GM12892 (cell line): ENCODE data around the gene C2CD2L.

Source experiments
- POLR2AphosphoS5 ChIP-seq: IDR thresholded peaks from 2 replicates; pipeline ENCODE4 v1.6.1; 2011; ENCODE audit warnings: low read depth, low read length, control low read depth
- TAF1 ChIP-seq: IDR thresholded peaks from 2 replicates; pipeline ENCODE4 v1.6.1; 2011; ENCODE audit warnings: low read depth, mild to moderate bottlenecking, control low read depth, low read length, borderline replicate concordance

DNA sequence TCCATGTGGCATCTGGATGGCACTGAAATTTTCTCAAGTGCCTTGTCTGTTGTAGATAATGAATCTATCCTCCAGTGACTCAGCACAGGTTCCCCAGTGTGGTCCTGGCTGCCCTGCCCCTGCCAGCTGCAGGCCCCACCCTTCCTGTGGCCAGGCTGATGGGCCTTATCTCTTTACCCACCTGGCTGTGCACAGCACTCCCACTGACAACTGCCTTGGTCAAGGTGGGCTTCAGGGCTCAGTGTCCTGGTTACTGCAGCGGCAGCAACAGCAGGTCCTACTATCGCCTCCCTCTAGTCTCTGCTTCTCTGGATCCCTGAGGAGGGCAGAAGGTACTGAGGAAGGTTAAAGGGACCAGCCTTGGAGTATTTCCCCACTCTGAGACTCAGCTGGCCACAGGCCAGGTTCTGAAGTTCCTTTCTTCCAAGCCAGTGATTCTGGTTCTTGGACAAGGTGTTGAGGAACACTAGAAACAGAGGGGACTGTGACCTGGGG is 19.4 kb upstream of the C2CD2L start:
- TF ChIP-seq POLR2AphosphoS5: no peak
- no peak for TF ChIP-seq TAF1
